Liver (tissue), 3 donors: Measurements from ENCODE around the gene UBQLN1.

Experiments
- EGR1 ChIP-seq, 2 donors: IDR thresholded peaks; 2 replicates each; pipeline ENCODE4 v1.6.1; 2016 to 2018; ENCODE audit warnings: antibody characterized with exemption in 2 of 2, low read depth in 2 of 2
- GABPA ChIP-seq, 2 donors: IDR thresholded peaks in 1 of 2; conservative IDR thresholded peaks in 1 of 2; 2 replicates each; pipeline ENCODE4 v1.6.1; 2016; ENCODE audit warnings: antibody characterized with exemption in 2 of 2, mild to moderate bottlenecking in 1 of 2, moderate library complexity in 1 of 2
- HNF4A ChIP-seq, 2 donors: conservative IDR thresholded peaks; 2 replicates each; pipeline ENCODE4 v1.6.1; 2016; ENCODE audit warnings: antibody characterized with exemption in 2 of 2, mild to moderate bottlenecking in 2 of 2
- JUND ChIP-seq, 2 donors: IDR thresholded peaks; 2 replicates each; pipeline ENCODE4 v1.6.1; 2016; ENCODE audit warnings: antibody characterized with exemption in 2 of 2
- RAD21 ChIP-seq, 2 donors: IDR thresholded peaks; 2 replicates each; pipeline ENCODE4 v1.6.1; 2016; ENCODE audit warnings: antibody characterized with exemption in 2 of 2, mild to moderate bottlenecking in 2 of 2
- TAF1 ChIP-seq: conservative IDR thresholded peaks from 2 replicates; pipeline ENCODE4 v1.6.1; 2016; ENCODE audit warnings: antibody characterized with exemption, mild to moderate bottlenecking
- YY1 ChIP-seq: IDR thresholded peaks from 2 replicates; pipeline ENCODE4 v1.6.1; 2016; ENCODE audit warnings: antibody characterized with exemption, mild to moderate bottlenecking
- TF ChIP-seq, protein P1 (sequence below): IDR thresholded peaks from 2 replicates; pipeline ENCODE4 v1.6.1; 2016; ENCODE audit warnings: antibody characterized with exemption
- TF ChIP-seq, protein P2 (sequence below): fragments of 150-350 bp; IDR thresholded peaks from 2 replicates; pipeline ENCODE4 v1.5.1; 2017; ENCODE audit warnings: improper control_type of control experiment, low read depth, low read length; ENCODE audit not compliant: missing input control
- TF ChIP-seq, protein P3 (sequence below): IDR thresholded peaks from 2 replicates; pipeline ENCODE4 v1.6.1; 2016; ENCODE audit warnings: antibody characterized with exemption, mild to moderate bottlenecking
- TF ChIP-seq, protein P4 (sequence below): IDR thresholded peaks from 2 replicates; pipeline ENCODE4 v1.6.1; 2016; ENCODE audit warnings: antibody characterized with exemption
- TF ChIP-seq, protein P5 (sequence below): IDR thresholded peaks from 2 replicates; pipeline ENCODE4 v1.6.1; 2016; ENCODE audit warnings: antibody characterized with exemption
- donor health status: healthy.
- donor health status: healthy.

DNA sequence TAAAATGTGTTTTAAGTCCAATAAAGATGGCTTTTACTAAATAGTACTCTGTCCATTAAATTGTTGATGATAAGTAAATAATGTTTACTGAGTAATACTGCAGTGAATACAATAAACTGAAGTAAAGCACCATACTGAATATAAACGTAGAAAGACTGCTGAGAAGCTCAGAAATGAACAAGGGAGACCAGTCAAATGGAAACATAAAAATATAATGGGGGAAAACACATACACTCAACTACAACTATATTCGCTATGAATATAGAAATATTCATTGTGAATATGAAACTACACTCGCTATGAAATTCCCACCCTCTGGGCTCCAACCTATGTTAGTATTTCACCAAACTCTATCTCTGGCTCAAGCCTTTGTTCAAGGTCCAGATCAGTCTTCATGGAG is 41.9 kb upstream of the UBQLN1 start:
- TF ChIP-seq, protein P1, sequence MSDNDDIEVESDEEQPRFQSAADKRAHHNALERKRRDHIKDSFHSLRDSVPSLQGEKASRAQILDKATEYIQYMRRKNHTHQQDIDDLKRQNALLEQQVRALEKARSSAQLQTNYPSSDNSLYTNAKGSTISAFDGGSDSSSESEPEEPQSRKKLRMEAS: no peak
- TF ChIP-seq, protein P2, sequence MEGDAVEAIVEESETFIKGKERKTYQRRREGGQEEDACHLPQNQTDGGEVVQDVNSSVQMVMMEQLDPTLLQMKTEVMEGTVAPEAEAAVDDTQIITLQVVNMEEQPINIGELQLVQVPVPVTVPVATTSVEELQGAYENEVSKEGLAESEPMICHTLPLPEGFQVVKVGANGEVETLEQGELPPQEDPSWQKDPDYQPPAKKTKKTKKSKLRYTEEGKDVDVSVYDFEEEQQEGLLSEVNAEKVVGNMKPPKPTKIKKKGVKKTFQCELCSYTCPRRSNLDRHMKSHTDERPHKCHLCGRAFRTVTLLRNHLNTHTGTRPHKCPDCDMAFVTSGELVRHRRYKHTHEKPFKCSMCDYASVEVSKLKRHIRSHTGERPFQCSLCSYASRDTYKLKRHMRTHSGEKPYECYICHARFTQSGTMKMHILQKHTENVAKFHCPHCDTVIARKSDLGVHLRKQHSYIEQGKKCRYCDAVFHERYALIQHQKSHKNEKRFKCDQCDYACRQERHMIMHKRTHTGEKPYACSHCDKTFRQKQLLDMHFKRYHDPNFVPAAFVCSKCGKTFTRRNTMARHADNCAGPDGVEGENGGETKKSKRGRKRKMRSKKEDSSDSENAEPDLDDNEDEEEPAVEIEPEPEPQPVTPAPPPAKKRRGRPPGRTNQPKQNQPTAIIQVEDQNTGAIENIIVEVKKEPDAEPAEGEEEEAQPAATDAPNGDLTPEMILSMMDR: no peak
- TF ChIP-seq YY1 (no peak), TAF1 (no peak), JUND (IDR thresholded peaks at IDR 0.05) (no peak), EGR1 (IDR thresholded peaks at IDR 0.05; ENCODE audit: low read depth in 2 of 2) (no peak), HNF4A (conservative IDR thresholded peaks at IDR 0.05) (no peak), GABPA (IDR thresholded peaks at IDR 0.05 in 1 of 2, conservative IDR thresholded peaks at IDR 0.05 in 1 of 2) (no peak), RAD21 (IDR thresholded peaks at IDR 0.05) (no peak)
- TF ChIP-seq, protein P3, sequence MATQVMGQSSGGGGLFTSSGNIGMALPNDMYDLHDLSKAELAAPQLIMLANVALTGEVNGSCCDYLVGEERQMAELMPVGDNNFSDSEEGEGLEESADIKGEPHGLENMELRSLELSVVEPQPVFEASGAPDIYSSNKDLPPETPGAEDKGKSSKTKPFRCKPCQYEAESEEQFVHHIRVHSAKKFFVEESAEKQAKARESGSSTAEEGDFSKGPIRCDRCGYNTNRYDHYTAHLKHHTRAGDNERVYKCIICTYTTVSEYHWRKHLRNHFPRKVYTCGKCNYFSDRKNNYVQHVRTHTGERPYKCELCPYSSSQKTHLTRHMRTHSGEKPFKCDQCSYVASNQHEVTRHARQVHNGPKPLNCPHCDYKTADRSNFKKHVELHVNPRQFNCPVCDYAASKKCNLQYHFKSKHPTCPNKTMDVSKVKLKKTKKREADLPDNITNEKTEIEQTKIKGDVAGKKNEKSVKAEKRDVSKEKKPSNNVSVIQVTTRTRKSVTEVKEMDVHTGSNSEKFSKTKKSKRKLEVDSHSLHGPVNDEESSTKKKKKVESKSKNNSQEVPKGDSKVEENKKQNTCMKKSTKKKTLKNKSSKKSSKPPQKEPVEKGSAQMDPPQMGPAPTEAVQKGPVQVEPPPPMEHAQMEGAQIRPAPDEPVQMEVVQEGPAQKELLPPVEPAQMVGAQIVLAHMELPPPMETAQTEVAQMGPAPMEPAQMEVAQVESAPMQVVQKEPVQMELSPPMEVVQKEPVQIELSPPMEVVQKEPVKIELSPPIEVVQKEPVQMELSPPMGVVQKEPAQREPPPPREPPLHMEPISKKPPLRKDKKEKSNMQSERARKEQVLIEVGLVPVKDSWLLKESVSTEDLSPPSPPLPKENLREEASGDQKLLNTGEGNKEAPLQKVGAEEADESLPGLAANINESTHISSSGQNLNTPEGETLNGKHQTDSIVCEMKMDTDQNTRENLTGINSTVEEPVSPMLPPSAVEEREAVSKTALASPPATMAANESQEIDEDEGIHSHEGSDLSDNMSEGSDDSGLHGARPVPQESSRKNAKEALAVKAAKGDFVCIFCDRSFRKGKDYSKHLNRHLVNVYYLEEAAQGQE: no peak
- TF ChIP-seq, protein P4, sequence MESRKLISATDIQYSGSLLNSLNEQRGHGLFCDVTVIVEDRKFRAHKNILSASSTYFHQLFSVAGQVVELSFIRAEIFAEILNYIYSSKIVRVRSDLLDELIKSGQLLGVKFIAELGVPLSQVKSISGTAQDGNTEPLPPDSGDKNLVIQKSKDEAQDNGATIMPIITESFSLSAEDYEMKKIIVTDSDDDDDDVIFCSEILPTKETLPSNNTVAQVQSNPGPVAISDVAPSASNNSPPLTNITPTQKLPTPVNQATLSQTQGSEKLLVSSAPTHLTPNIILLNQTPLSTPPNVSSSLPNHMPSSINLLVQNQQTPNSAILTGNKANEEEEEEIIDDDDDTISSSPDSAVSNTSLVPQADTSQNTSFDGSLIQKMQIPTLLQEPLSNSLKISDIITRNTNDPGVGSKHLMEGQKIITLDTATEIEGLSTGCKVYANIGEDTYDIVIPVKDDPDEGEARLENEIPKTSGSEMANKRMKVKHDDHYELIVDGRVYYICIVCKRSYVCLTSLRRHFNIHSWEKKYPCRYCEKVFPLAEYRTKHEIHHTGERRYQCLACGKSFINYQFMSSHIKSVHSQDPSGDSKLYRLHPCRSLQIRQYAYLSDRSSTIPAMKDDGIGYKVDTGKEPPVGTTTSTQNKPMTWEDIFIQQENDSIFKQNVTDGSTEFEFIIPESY: no peak
- TF ChIP-seq, protein P5, sequence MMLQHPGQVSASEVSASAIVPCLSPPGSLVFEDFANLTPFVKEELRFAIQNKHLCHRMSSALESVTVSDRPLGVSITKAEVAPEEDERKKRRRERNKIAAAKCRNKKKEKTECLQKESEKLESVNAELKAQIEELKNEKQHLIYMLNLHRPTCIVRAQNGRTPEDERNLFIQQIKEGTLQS: no peak
